Panc1 (cell line): ENCODE data around the gene STAC. TPM values are rescaled to one million over a fixed set of nuclear protein-coding genes. Genes with fewer than 3 reads are reported as not detected.
A peak's percentile ranks its signal among the peaks of the same experiment; 100 is the strongest.

Experiments
- ATAC-seq: fragments of 200-7000 bp; cut with Tn5 transposase; 2 replicates; pipeline ENCODE4 v1.9.1; 2020; ENCODE audit warnings: mild to moderate bottlenecking, moderate library complexity
- BruUV-seq: library from RNA; stranded (reverse); fragments of 400-500 nt; replicated peaks from 2 replicates; lab custom pipeline; 2021; lab: Mats Ljungman, UMichigan
- CTCF ChIA-PET: fragments of 300-600 bp; sonication (Branson Sonifier 250); formaldehyde crosslinking; loops from one replicate; lab custom pipeline; 2022; ENCODE audit warnings: antibody characterized with exemption; lab: Charles Lee
- POLR2A ChIA-PET: fragments of 300-600 bp; sonication (Branson Sonifier 250); formaldehyde crosslinking; loops from one replicate; lab custom pipeline; 2022; ENCODE audit warnings: antibody characterized with exemption; lab: Charles Lee
- DNase-seq: peaks from one replicate; pipeline ENCODE4 v3.0.0-alpha.2; 2010; ENCODE audit warnings: low read depth, low spot score
- H3K27ac ChIP-seq: 2 replicates; pipeline ENCODE4 v1.5.1; 2011; ENCODE audit warnings: mild to moderate bottlenecking, low read length, inconsistent platforms
- H3K27me3 ChIP-seq: fragments of 200-500 bp; sonication (Bioruptor generic); 2 replicates; pipeline ENCODE4 v1.6.0; 2014; ENCODE audit warnings: low read length, inconsistent platforms; ENCODE audit not compliant: control insufficient read depth, insufficient read depth
- H3K36me3 ChIP-seq: fragments of 200-500 bp; sonication (Bioruptor generic); 2 replicates; pipeline ENCODE4 v1.5.1; 2014; ENCODE audit warnings: inconsistent platforms, mild to moderate bottlenecking, low read length, moderate library complexity; ENCODE audit not compliant: control insufficient read depth, insufficient read depth
- H3K4me1 ChIP-seq: 2 replicates; pipeline ENCODE4 v1.5.1; 2011; ENCODE audit warnings: inconsistent platforms, mild to moderate bottlenecking, low read length, moderate library complexity; ENCODE audit not compliant: control insufficient read depth, insufficient read depth
- H3K4me3 ChIP-seq, 2 experiments: 2 replicates each; pipeline ENCODE4 v1.5.1; 2011 to 2012; ENCODE audit warnings: low read depth in 2 of 2, low read length in 2 of 2, mild to moderate bottlenecking in 2 of 2, inconsistent platforms in 1 of 2, moderate library complexity in 1 of 2
- H3K9me3 ChIP-seq: fragments of 200-500 bp; sonication (Bioruptor generic); 2 replicates; pipeline ENCODE4 v1.5.1; 2014; ENCODE audit warnings: low read depth, mild to moderate bottlenecking, inconsistent platforms, low read length, moderate library complexity; ENCODE audit not compliant: control insufficient read depth, insufficient read depth
- CTCF ChIP-seq: fragments of 450-650 bp; IDR thresholded peaks from 2 replicates; pipeline ENCODE4 v1.5.1; 2017; ENCODE audit warnings: mild to moderate bottlenecking
- POLR2AphosphoS5 ChIP-seq: IDR thresholded peaks from 2 replicates; pipeline ENCODE4 v1.6.1; 2012; ENCODE audit warnings: mild to moderate bottlenecking, low read depth, low read length, moderate library complexity
- REST ChIP-seq, 2 experiments: IDR thresholded peaks; 2 replicates each; pipeline ENCODE4 v1.6.1; 2011 to 2012; ENCODE audit warnings: low read depth in 2 of 2, control low read depth in 1 of 2, low read length in 1 of 2, mild to moderate bottlenecking in 1 of 2, moderate library complexity in 1 of 2; ENCODE audit not compliant: insufficient read depth in 1 of 2
- SIN3A ChIP-seq: IDR thresholded peaks from 2 replicates; pipeline ENCODE4 v1.6.1; 2012; ENCODE audit warnings: low read depth, mild to moderate bottlenecking, low read length, moderate library complexity, borderline replicate concordance; ENCODE audit not compliant: insufficient read depth
- TCF7L2 ChIP-seq: IDR thresholded peaks from 2 replicates; pipeline ENCODE4 v1.6.1; 2011; ENCODE audit warnings: mild to moderate bottlenecking, low read depth, low read length, inconsistent platforms
- in situ Hi-C: cut with HindIII; loops from 2 replicates; pipeline ENCODE4 v1.10.0; 2016; ENCODE audit warnings: low sequenced_read_pairs, low pct_unique_long_range_greater_than_20kb
- intact Hi-C: fragments of 100-400 bp; cut with micrococcal nuclease; formaldehyde crosslinking; loops from one replicate; pipeline ENCODE4 v1.10.0; 2022; ENCODE audit not compliant: unreplicated experiment
- total RNA-seq: library from RNA; stranded (reverse); gene quantifications from one replicate; pipeline ENCODE4 v1.2.1, GENCODE V29; 2021; ENCODE audit not compliant: unreplicated experiment

STAC gene
- total RNA-seq, 1 experiment from 2014 or later: 18.8 TPM

- H3K4me3 ChIP-seq: no peak overlapping the region
- ChIA-PET CTCF (no interaction called here), POLR2A (no interaction called here)
- in situ Hi-C loops (no loop called here), intact Hi-C loops (loop anchor here (10.0 kb wide), 1 partner anchor 229 kb away; no protein-coding TSS in a partner anchor)
- no peak for DNase-seq
- H3K27ac ChIP-seq: peak overlapping the region; percentile 66
- no peak for TF ChIP-seq REST (IDR thresholded peaks at IDR 0.05; ENCODE audit: insufficient read depth in 1 of 2, low read depth in 2 of 2, low read length in 1 of 2)
- TF ChIP-seq CTCF: no peak
- TF ChIP-seq SIN3A: no peak
- no peak for TF ChIP-seq POLR2AphosphoS5
- no peak for TF ChIP-seq TCF7L2
- BruUV-seq: no TSS peak
- H3K9me3 ChIP-seq: no peaks in the 10 kb centered on the region
- peaks cover 13% of the 10 kb centered on the region for H3K4me1 ChIP-seq
- no peaks in the 10 kb centered on the region for H3K27me3 ChIP-seq
- no peaks in the 10 kb centered on the region for H3K36me3 ChIP-seq
- ATAC-seq: no peak
Observed at GRCh38 chr3:36364260-36364659, 16.0 kb upstream of the STAC start.

- ChIA-PET CTCF (no interaction called here), POLR2A (no interaction called here)
- peaks cover 13% of the 10 kb centered on the region for H3K4me1 ChIP-seq
- intact Hi-C loops (loop anchor here (10.0 kb wide), 1 partner anchor 231 kb away; no protein-coding TSS in a partner anchor), in situ Hi-C loops (no loop called here)
- H3K4me3 ChIP-seq: no peak overlapping the region
- H3K27me3 ChIP-seq: no peaks in the 10 kb centered on the region
- H3K9me3 ChIP-seq: no peaks in the 10 kb centered on the region
- peak overlapping the region; percentile 54 for H3K27ac ChIP-seq
- H3K36me3 ChIP-seq: no peaks in the 10 kb centered on the region
- BruUV-seq: no TSS peak
- DNase-seq (no peak), ATAC-seq (no peak)
- TF ChIP-seq REST (IDR thresholded peaks at IDR 0.05; ENCODE audit: insufficient read depth in 1 of 2, low read depth in 2 of 2, low read length in 1 of 2) (no peak), CTCF (no peak), POLR2AphosphoS5 (no peak), TCF7L2 (no peak), SIN3A (no peak)
Observed at GRCh38 chr3:36365829-36366228, 14.5 kb upstream of the STAC start.
